CD4-positive, alpha-beta T cell treated with Interleukin-17A for 4 hours (primary cell): ENCODE measurements around the gene PATZ1.
"Not testable (repeated sequence)": the region's sequence is repeated elsewhere in the genome, so short reads cannot be mapped to it uniquely, and the experiment has no call there.

Experiments used
- DNase-seq: peaks from one replicate; pipeline ENCODE4 v3.0.0-alpha.2; 2020; ENCODE audit warnings: mixed read lengths

PATZ1 gene, protein sequence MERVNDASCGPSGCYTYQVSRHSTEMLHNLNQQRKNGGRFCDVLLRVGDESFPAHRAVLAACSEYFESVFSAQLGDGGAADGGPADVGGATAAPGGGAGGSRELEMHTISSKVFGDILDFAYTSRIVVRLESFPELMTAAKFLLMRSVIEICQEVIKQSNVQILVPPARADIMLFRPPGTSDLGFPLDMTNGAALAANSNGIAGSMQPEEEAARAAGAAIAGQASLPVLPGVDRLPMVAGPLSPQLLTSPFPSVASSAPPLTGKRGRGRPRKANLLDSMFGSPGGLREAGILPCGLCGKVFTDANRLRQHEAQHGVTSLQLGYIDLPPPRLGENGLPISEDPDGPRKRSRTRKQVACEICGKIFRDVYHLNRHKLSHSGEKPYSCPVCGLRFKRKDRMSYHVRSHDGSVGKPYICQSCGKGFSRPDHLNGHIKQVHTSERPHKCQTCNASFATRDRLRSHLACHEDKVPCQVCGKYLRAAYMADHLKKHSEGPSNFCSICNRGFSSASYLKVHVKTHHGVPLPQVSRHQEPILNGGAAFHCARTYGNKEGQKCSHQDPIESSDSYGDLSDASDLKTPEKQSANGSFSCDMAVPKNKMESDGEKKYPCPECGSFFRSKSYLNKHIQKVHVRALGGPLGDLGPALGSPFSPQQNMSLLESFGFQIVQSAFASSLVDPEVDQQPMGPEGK

GRCh38 chr22:31346255-31346732 is at the start of gene PATZ1:
PATZ1 (minus strand) TSS chr22:31346346; CDS start chr22:31345602, 744 bp downstream.
- peak; percentile 82 for DNase-seq

GRCh38 chr22:31394326-31394725 is 48.2 kb upstream of the PATZ1 start:
- no peak for DNase-seq

DNA sequence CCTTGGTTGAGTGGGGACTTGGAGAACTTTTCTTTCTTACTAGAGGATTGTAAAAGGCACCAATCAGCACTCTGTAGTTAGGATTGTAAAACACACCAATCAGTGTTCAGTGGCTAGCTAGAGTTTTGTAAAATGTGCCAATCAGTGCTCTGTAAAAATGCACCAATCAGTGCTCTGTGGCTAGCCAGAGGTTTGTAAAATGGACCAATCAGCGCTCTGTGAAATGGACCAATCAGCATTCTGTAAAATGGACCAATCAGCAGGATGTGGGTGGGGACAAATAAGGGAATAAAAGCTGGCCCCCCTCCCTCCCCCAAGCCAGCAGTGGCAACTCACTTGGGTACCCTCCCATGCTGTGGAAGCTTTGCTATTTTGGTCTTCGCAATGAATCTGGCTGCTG is 47.7 kb upstream of the PATZ1 start:
- no peak for DNase-seq

DNA sequence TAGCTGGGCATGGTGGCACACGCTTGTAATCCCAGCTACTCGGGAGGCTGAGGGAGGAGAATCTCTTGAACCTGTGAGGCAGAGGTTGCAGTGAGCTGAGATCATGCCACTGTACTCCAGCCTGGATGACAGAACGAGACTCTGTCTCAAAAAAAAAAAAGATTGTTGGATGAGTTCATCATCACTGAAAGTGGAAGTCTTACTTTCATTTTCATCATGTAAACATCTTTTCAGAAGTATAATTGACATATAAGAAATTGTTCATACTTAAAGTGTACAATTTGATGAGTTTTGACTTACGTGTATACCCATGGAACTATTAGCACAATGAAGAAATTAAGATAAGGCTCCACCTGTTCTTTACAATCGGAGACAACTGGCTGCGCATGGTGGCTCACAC is 32.5 kb upstream of the PATZ1 start:
- DNase-seq: not testable (repeated sequence)

GRCh38 chr22:31378123-31378522 is 32.0 kb upstream of the PATZ1 start:
- no peak for DNase-seq

- DNase-seq: no peak
These were observed 31.5 kb upstream of the PATZ1 start for GRCh38 chr22:31377612-31378011.

GRCh38 chr22:31367426-31367825 is 21.3 kb upstream of the PATZ1 start:
- DNase-seq: no peak

- no peak for DNase-seq
These were observed 17.8 kb upstream of the PATZ1 start for GRCh38 chr22:31363885-31364465.

- DNase-seq: no peak
These were observed 15.6 kb upstream of the PATZ1 start for GRCh38 chr22:31361743-31362142.

DNA sequence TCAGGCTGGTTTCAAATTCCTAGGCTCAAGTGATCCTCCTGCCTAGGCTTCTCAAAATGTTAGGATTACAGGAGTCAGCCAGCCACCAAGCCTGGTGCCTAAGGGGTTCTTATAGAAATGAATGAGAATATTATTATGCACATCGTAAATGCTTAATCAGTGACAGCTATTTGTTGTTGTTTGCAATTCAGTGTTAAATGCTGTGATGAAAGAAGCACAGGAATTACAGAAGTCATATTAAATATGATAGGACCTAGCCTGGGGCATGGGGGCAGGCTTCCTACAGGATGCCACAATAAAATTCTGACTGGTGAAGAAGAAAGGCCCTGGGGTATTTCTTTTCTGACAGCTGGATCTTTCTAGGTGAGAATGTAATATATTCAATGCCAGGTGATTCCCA is 13.9 kb upstream of the PATZ1 start:
- DNase-seq: no peak

GRCh38 chr22:31354515-31354914 is 8.4 kb upstream of the PATZ1 start:
- no peak for DNase-seq

DNA sequence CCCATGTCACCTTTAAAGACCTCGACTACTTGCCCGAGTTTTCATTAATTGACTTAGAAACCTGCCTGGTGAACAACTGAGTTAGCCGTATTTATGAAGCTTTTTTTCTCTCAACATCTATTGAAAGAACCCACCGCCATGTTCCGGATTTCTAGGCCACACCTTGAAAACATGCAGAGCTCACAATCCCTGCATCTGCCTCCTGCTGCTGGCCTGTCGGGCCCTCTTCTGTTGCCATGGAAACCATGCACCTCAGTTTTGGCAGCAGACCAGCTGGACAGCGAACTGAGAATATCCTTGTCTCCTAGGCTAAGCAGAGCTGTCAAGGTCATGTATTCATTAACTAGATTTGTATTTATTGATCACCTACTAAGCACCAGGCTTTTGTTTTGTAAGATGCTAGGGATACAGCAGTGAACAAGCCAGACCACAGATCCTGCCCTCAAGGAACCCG is 4.3 kb upstream of the PATZ1 start:
- no peak for DNase-seq

- no peak for DNase-seq
These were observed 3.8 kb upstream of the PATZ1 start for GRCh38 chr22:31349960-31350359.

DNA sequence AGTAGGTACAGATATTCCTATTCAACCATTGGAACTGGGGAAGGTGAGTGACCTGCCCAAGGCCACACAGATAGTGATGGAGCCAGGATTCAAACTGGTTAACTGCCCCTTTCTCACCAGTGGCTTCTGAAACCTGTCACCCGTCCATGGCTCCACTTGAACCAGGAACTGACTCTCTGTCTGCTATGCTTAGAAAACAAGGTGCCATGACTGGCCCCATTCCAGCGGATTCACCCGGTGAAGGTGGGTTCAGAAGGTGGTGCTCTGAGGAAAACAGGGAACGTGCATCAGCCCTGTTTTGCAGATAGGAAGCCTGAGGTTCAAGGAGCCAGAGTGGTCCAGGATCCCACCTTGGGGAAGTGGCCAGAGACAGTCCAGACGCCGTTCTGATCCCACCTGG is 2.6 kb upstream of the PATZ1 start:
- no peak for DNase-seq

DNA sequence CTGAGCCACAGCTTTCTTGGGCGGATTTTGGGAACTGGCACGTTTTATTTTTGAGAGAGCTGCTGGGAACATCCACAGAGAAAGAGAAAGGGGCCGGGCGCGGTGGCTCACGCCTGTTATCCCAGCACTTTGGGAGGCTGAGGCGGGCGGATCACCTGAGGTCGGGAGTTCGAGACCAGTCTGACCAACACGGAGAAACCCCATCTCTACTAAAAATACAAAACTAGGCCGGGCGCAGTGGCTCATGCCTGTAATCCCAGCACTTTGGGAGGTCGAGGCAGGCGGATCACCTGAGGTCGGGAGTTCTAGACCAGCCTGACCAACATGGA is 1.8 kb upstream of the PATZ1 start:
- DNase-seq: not testable (repeated sequence)

GRCh38 chr22:31347251-31348008 is 1.3 kb upstream of the PATZ1 start:
- peak; percentile 66 for DNase-seq

GRCh38 chr22:31346733-31347250 is 646 bp upstream of the PATZ1 start:
- no peak for DNase-seq

- DNase-seq: peak; percentile 92
These were observed 553 bp downstream of the PATZ1 start for GRCh38 chr22:31345331-31346254.

GRCh38 chr22:31344578-31345330 is 1.4 kb downstream of the PATZ1 start:
- DNase-seq: peak; percentile 40

GRCh38 chr22:31344256-31344577 is 1.9 kb downstream of the PATZ1 start:
- no peak for DNase-seq
